GM18511 (cell line): ENCODE measurements around the gene NPHS1.
"Not testable (repeated sequence)": the region's sequence is repeated elsewhere in the genome, so short reads cannot be mapped to it uniquely, and the experiment has no call there.

Experiments used
- ATAC-seq: cut with Tn5 transposase; IDR thresholded peaks from one replicate; pipeline ENCODE4 v1.9.1; 2021; ENCODE audit warnings: mild to moderate bottlenecking, moderate library complexity; ENCODE audit not compliant: unreplicated experiment

Gene NPHS1

DNA sequence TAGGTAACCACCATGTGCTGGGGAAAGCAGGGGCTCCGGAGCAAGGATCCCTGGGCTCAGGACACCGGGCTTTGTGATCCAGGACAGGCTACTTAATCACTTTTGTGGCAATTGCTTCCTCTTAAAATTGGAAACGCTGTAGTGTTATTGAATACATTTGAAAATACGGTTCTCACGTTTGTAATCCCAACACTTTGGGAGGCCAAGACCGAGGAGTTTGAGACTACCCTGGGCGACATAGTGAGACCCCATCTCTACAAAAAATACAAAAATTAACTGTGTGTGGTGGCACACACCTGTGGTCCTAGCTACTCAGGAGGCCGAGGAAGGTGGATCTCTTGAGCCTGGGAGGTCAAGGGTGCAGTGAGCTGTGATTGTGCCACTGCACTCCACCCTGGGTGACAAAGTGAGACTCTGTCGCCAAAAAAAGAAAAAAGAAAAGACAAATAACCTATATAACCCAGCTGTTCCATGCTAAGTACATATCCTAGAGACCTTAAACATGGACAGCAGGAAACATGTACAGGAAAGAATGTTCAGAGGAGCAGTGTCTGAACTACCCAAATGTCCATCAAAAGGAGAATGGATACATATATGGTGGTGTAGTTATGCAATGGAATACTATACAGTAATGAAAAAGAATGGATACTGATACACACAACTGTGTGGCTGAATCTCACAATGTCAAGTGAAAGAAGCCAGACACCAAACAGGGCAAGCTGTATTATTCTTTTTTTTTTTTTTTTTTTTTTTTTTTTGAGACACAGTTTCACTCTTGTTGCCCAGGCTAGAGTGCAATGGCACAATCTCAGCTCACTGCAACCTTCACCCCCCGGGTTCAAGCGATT, 39.0 kb downstream of the NPHS1 start:
- ATAC-seq, result no peak

DNA sequence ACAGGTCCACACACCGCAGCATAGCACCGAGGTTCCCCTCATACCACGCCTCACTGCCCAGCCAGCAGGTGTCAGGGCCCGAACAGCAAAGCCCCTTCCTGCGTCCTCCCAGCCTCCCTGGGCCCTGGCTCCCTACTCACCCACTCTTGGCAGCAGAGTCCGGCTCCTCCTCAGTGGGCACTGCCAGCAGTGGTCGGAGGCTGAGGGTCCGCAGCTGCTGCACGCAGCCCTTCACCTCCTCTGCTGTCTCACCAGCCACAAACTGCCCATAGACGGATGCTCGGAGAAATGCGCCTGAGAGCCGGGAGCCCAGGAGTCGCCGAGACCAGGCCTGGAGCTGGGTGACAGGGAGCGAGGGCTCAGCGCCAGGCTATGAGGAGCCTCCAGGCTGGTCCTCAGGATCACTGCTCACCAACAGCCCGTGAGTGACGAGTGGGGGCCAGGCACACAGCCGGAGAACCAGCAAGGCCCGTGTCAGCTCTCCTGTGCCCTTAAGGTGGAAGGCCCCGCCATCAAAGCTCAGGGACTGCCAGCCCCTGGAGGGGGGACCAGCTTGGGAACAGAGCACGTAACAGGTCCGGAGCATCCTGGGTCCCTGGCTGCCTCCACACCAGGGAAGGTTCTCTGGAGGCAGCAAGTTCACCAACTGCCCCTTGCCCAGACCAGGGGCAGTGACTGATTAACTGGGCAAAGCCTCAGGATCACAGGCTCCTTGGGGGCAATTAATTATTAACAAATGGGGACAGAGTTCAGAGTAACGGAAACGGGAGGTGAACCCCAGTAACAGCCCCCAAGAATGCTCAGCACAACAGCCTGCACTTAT, 39.9 kb downstream of the NPHS1 start, which contains the start of gene PRODH2:
Gene PRODH2 (minus strand): TSS at position 626 of the 823 bp plus-strand sequence. CDS start 40 bp downstream, at position 586.
- ATAC-seq, result no peak

DNA sequence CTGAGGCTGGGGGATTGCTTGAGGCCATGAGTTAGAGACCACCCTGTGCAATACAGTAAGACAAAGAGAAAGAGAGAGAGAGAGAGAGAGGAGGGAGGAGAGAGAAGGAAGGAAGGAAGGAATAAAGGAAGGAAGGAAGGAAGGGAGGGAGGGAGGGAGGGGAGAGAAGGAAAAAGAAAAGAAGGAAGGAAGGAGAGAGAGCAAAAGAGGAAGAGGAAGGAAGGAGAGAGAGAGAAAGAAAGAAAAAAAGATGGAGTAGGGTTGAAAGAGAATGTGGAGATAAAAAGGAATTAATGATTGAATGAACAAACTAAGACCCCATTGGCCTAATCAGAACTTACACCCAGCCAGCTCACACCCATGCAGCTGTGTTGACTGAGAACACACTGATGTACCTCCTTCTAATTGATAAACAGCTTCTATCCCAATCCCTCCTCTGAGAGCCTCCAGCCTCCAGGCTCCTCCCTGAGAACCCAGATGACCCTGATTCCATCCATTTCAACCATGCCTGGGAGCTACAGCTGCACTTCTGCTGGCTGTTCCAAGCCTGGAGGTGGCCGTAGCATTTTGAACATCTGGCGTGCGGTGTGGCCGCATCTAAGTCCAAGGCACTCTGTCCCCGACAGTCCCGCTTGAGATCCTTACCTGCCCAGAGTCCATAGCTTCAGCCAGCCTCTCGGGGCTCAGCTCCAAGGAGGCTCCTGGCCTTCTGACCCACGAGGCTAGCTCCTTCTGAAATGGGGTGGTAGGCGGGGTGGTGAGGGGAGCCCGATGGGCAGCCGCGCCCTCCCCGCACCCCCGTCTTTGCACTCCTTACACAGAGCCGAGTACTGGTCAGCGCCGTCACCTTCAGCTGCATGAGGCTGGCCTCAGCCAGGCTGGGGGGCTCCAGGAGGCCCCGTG, 40.7 kb downstream of the NPHS1 start:
- ATAC-seq, result no peak

DNA sequence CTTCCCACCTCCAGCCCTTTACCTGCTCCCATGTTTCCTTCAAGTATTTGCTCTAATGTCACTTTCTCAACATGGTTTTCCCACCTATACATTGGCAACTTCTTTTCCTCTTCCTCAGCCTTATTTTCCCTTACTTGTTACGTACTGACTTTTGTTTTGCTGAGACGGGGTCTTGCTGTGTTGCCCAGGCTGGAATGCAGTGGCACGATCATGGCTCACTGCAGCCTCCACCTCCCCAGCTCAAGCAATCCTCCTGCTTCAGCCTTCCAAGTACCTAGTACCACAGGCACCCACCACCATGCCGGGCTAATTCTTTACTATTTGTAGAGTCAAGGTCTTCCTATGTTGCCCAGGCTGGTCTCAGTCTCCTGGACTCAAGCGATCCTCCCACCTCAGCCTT, 44.7 kb downstream of the NPHS1 start:
- ATAC-seq, result no peak

DNA sequence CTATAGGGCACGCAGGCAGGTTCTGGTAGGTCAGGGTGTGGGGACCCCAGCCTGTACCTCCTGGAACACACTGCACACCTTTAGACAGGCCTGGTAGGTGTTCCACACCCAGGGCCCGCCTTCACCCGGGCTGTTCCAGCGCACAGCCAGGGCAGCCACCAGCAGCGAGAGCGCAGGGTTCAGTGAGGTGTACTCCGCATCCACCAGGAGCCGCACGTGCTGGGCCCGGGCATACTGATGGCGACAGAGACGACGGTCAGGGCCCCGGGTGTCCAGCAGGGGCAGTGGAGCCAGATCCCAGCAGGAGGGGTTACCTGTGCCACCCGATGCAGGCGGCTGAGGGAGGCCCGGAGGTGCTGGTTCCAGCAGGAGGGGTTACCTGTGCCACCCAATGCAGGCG, 45.7 kb downstream of the NPHS1 start:
- no peak for ATAC-seq

GRCh38 chr19:35805526-35806102, 46.7 kb downstream of the NPHS1 start:
- no peak for ATAC-seq

DNA sequence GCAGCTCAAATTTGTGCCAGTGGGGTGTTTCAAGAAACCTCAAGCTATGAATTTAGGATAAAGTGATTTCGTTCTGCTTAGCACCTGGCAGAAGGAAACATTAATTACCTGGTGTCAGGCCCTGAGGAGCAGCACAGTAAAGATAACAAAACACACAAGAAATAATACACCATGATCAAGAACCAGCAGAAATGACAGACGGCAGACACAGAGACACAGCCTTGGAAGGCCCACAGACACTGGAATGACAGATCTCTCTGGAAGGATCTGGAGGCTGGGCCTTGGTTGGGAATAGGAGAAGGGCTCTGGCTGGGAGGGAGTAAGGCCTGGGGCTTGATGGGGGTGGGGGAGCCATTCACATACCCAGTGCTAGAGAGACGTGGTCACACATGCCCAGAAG, 50.5 kb downstream of the NPHS1 start:
- no peak for ATAC-seq

DNA sequence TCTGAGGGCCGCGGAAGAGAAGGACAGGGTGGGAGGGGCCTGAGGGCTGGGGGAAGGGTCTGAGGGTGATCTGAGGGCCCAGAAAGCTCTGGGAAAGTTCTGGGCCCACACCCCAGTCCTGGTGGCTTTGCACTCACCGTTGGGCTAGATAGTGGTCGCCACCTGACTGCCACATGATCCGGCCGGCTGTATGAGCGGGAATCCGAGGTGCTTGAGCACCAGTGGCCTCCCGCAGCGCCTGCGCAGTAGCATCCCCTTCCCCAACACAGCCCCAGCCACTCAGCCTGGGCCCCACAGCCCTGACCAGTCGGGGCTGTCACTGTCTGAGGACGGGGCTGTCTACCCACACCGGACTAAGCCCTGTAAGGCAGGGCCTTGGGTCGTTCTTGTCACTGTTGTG, 54.6 kb downstream of the NPHS1 start:
- ATAC-seq, result no peak

DNA sequence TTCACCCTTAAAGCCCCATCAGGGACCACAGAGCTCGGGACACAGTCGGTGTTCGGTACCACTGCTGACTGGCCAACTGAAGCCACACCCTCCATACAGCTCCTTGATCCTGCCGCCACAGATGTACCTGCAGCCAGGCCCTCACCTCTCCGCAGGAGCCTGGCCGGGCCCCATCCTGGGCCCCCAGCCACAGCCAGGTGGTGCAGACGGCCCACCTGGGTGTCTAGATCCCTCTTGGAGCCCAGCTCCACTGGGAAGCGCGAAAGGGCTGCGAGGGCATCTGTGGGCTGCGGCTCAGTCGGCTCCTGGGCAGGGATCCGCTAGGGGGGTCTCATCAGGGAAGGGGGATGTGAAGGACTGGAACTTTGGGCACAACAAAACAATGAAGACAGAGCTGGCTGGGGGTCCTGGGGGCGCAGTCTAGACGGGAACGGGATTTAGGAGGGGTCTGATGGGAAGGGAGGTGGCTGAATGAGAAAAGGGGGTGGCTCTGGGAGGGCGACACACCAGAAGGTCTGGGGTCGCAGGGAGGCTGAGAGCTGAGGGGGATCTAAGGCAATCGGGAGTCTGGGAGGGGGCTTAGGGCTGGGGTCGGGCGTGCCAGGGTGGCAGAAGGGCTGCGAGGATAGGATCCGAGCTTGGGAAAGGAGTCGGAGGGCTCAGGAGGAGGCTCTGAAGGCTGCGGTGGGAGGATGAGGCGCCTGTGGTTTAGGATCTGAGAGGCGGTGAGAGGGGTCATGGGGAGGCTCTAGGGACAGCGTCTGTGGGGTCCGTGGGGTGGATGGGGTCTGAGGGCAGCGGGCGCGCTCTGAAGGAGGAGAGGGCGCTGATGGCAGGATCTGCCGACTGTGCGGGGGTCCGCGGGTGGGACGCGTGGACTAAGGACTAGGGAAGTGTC, 55.4 kb downstream of the NPHS1 start:
- no peak for ATAC-seq

- ATAC-seq, result not testable (repeated sequence)
These were observed 56.7 kb downstream of the NPHS1 start for GRCh38 chr19:35795564-35795963.

- ATAC-seq, result no peak
These were observed 58.7 kb downstream of the NPHS1 start for GRCh38 chr19:35793381-35794165.

GRCh38 chr19:35792888-35793287, 59.4 kb downstream of the NPHS1 start:
- no peak for ATAC-seq

GRCh38 chr19:35792312-35792711, 60.0 kb downstream of the NPHS1 start:
- no peak for ATAC-seq

- ATAC-seq, result no peak
These were observed 60.5 kb downstream of the NPHS1 start for GRCh38 chr19:35791814-35792279.

- ATAC-seq, result no peak
These were observed 61.1 kb downstream of the NPHS1 start for GRCh38 chr19:35790981-35791813.

DNA sequence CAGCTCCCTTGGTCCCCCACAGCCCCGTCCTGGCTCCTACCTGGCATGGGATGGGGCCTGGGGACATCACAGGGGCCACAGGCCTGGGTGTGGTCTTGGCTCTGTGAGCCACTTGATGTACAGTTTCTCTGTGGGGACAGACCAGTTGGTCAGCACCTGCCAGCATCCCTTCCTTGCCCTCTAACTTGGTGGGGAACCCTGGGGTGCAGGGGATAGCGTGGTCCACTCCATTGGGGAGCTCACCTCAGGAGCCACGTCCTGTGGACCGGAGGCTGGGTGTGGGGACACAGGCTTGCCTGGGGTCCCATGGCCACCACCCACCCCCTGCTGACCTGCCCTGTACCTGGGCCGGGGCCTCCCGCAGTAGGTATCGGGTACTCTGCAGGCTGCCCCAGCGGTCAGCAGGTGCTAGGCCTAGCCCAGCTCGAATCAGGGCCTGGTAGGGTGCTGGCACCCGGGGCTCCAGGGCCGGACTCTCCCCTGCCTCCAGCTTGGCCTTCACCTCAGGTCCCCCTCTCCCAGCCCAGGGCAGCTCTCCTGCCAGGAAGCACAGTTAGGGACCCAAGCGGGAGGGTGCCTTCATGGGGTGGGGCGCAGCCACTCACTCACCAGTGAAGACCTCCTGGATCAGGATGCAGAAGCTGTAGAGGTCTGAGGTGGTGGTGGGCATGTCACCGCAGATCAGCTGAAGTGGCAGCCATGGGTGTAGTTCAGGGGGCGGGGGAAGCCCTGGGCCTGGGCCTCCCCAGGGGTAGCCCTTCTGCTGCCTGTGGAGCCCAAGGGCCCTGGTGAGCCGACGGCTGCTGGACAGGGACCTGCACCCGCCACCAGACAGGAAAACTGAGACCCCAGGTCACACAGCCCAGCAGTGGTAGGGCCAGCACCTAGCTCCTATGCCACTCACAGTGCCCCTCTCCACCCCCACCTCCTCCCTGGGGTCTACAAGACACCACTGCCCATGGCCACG, 62.0 kb downstream of the NPHS1 start:
- no peak for ATAC-seq
